HG03439 (cell line): ENCODE results near the gene PNMT.
A peak's percentile ranks its signal among the peaks of the same experiment; 100 is the strongest.

ENCODE experiments used
- ATAC-seq: cut with Tn5 transposase; IDR thresholded peaks from one replicate; pipeline ENCODE4 v1.9.1; 2021; ENCODE audit warnings: mild to moderate bottlenecking, moderate library complexity; ENCODE audit not compliant: unreplicated experiment

PNMT gene

DNA sequence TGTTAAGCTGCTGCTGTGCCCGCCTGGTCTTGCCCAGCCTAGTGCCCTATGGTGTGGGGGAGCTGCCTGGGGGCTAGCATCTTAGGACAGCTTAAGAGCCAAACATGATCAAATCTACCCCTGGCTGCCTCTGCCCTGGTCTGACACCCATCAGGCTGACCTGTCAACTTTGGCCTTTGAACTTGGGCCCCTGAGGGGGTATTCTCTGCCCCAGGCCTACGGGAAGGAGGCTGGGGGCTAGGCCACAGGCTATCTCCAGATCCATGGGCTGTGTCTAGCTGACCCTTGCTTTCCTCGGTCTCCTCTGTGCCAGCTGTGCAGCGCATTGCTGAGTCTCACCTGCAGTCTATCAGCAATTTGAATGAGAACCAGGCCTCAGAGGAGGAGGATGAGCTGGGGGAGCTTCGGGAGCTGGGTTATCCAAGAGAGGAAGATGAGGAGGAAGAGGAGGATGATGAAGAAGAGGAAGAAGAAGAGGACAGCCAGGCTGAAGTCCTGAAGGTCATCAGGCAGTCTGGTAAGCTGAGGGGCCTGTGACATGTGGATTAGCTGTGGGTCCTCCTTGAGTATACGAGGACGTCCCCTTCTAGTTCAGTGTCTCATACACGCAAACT lies 34.6 kb upstream of the PNMT start:
- ATAC-seq, result no peak

DNA sequence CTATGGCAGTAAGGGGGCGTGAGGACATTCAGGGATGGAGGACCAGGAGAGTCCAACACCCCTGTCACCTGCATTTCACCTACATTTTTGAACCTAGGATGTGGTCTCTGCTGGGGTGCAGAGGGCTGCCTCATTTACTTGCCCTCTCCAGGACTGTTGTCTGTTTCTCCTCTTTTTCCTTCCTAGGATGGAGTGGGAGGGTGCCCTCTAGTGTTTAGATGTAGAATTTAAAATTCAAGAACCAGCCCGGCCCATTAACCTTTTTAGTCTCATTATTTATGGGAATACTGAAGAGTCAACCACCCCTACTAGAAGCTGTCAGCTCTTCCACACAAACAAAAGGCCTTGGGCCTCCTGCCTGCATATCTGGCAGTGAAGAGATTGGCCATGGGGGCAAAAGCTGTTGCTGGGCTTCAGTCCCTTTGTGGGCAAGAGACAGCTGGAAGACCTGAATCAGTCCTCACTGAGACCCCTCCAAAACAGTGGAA lies 33.8 kb upstream of the PNMT start:
- ATAC-seq, result no peak

DNA sequence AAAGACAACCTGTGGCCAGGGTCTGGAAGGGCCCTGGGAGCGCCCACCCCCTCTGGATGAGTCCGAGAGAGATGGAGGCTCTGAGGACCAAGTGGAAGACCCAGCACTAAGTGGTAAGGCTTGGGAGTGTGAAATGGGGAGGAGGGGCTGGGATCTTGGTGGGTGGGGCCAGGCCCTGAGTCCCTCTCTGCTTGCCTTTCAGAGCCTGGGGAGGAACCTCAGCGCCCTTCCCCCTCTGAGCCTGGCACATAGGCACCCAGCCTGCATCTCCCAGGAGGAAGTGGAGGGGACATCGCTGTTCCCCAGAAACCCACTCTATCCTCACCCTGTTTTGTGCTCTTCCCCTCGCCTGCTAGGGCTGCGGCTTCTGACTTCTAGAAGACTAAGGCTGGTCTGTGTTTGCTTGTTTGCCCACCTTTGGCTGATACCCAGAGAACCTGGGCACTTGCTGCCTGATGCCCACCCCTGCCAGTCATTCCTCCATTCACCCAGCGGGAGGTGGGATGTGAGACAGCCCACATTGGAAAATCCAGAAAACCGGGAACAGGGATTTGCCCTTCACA lies 32.6 kb upstream of the PNMT start:
- ATAC-seq, result no peak

DNA sequence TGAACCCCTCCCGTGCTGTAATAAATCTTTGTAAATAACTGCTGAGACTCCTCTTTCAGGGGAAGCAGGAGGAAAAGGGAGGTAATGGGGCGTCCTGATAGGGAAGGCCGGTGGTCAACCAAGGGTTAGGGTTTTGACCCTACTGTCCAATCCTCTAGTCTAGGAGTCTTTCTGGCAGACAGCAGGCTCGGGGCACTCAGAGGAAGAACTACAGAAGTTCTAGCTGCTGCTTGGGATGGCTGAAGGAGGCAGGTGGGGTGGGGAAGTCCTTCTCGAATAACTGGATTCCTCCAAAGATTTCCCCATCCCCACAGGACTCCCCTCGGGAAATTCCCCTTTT lies 31.7 kb upstream of the PNMT start:
- ATAC-seq, result no peak

DNA sequence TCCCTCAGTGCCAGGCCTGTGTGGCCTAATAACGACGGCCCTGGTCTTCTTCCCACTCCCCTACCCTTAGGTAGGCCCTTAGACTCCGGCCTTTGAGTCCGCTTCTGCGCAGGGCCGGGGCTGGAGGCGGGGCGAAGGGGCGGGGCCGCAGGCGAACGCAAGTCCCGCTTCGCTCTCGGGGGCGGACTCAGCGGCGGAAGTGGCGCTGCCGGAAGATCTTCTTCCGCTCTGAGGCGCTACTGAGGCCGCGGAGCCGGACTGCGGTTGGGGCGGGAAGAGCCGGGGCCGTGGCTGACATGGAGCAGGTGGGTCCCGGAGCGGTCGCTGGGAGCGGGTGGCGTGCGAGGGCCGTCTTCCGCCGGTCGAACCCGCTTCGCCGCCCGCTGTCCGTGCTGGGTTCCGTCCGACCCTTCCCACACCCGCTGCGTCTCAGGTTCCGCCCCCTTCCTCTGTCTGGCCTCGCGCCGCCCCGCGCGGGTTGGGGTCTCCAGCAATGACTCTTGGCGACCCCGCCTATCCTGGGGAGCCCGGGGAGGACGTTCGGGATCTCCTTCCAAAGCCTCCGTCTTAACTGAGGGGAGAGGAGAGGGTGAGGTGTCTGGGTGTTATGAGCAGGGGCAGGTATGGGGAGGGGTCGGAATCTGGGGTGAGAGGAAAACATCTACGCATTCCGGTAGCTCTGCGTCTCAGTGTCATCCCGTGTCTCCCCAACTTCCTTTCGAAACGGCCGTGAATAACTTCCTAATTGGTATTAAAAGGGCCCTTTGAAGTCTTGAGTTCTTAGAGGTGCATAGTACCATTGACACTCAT lies 31.1 kb upstream of the PNMT start, which contains the start of gene STARD3:
STARD3 (plus strand) TSS at position 218 of the 810 bp plus-strand sequence. CDS start 16,388 bp downstream, outside the sequence.
- peak; percentile 67 for ATAC-seq

DNA sequence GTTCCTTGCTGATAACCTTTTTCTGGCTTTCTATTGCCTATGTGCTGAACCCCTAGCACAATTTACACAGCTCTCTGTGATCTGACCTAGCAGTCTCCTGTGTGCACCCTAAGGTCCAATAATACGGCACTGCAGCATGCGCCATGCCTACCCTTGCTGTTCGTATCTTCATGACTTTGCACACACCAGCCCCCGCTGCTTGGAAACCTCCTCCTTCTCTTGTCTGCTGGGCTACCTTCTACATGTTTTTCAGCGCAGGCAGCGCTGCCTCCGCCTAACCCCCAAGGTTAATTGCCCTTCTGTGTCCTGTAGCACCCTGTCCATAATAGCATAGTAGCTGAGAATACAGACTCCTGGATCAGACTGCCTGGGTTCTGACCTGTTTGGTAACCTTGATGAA lies 29.9 kb upstream of the PNMT start:
- ATAC-seq, result no peak

DNA sequence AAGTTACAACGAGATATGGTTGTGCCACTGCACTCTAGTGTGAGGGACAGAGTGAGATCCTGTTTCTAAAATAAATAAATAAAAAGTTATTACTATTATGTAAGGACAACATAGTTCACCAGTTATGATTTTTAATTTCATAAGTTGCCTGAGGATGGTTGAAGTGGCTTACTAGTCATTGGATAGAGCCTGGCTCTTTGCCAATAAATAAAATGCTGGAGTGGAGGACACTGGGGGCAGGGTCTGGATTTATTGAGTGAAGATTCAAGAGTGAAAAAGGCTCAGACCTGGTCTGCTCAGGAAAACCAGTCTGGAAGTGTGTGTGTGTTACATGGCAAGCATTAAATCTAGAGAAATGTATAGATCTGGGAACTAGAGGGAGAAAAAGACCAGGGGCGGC lies 29.2 kb upstream of the PNMT start:
- no peak for ATAC-seq

DNA sequence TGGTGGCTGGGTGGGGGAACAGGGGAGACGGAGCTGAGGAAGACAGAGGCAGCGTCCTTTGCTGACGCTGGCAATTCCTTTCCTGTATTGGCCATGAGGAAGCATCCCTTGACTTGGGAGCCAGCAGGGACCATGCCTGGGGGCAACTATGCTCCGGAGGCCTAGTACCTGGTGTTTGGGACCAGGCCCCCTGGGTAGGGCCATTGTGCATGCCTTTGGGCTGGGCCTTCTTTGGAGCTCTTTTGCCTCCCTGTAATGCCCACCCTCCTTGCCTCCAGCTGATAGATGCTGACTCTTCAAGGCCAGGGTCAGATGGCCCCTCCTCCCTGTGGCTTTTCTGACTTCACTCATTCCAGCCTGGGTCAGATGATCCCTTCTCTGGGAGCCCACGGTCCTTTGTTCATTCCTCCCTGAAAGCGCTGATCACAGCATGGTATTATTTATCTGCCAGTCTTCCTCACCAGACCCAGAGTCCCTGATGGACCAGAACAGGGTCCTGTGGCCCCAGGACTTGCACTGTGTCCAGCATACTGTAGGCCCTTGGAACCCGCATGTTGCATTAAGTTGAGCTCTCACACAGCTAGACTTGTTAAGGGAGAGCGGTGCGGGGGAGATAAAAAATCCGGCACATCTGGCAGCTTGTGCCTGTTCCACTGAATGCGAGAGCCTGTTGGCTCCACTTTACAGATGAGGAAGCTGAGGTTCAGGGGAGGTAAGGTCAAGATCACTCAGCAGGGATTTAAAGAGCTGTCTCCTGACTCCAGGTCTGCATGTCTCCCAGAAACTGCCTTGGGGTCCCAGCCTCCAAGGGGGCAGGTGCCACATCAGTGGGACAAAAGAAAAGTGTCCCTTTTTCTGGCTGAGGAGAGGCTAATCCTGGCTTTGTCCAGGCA lies 28.4 kb upstream of the PNMT start:
- no peak for ATAC-seq

DNA sequence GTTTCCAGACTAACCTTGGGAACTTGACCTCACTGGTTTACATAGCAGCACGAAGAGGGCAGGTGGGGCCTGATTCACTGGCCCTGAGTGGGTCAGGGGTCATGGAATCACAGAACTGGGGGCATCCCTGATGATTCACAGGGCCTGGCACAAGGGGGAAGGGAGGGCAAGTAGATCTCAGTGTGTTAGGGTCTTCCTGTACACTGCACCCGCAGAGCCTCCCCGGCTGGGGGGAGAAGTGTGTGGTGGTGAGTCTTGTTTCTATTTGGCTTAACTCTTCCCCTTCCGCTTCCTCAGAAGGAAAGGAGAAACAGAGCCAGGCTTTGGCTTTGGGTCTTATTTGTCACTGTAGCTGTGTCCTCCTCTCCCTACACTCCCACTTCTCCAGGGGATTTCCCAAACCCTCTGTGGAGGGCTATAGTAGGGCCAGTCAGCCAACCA lies 27.6 kb upstream of the PNMT start:
- no peak for ATAC-seq

DNA sequence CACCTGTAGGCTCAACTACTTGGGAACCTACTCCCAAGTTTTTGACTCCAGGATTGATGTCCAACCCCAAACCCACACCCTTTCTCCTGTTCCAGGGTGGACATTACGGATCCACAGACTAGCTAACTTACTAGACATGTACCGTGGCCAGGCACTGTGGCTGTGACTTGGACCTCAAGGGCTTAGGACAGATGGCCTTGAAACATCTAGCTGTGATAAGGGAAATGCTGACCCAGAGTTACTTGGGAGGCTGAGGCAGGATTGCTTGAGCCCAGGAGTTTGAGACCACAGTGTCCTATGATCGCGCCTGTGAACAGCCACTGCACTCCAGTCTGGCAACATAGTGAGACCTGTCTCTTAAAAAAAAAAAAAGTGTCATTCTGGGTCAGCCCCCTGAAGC lies 27.2 kb upstream of the PNMT start:
- ATAC-seq, result no peak

DNA sequence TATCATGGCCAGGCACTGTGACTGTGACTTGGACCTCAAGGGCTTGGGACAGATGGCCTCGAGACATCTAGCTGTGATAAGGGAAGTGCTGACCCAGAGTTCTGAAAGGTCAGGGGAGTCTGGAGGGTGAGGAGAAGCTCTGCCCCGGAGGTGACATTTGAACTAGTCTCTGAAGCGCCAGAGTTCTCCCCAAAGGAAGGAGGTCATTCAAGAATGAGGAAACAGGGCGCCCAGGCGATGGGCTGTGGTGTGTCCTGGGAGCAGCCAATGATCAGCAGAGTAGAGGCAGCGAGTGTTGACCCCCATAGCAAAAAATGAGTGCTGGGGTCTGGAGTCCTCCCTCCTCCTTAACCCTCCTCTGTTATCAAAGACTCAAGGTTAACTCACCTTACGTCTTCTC lies 26.4 kb upstream of the PNMT start:
- no peak for ATAC-seq

DNA sequence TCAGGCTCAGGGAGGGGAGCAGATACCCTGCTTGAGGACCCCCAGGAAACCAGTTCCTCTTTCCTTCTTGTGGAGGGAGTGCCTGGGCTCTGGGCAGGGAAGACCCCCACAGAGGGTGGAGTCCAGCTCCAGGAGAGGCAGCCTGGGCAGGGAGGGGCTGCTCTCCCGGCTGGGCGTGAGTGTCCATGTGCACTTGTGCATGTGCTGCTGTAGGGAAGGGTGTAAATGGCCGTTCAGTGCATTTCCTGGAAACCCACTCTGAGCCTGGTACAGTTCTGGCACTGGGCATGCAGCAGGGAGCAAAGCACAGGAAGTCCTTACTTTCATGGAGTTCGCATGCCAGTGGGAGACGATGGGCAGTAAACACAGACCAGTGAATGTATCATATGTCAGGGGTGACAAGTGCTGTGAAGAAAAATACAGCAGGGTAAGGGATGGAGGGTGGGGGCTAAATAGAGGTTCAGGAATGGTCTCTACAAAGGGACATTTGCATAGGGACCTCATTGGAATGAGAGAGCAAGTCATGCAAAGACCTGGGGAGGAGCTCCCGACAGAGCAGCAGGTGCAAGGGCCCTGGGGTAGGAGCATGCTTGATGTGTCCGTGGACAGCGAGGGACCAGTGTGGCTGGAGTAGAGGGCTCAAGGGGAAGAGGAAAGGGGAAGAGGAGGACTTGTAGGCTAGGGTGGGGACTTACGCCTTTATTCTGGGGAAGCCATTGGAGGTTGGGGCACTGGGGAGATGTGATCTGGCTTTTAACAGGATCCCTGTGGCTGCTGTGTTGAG lies 25.8 kb upstream of the PNMT start:
- ATAC-seq, result no peak

DNA sequence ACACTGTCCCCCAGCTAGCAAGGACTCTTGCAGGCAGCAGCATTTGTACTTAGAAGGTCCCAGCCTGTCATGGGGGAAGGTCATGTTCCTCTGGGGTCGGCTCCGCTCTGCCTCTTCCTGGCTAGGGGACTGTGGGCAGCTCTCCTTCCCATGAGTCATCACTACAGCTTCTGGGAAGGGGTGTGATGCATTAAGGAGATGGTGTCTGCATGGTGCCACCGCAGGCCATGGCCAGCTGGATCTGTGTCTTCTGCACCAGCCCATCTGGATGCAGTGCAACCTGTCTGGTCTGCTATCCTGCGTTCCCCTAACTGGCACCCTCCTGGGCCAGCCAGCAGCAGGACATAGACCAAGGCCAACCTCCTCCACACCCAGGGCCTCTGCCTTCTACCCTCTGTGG lies 25.0 kb upstream of the PNMT start:
- no peak for ATAC-seq

DNA sequence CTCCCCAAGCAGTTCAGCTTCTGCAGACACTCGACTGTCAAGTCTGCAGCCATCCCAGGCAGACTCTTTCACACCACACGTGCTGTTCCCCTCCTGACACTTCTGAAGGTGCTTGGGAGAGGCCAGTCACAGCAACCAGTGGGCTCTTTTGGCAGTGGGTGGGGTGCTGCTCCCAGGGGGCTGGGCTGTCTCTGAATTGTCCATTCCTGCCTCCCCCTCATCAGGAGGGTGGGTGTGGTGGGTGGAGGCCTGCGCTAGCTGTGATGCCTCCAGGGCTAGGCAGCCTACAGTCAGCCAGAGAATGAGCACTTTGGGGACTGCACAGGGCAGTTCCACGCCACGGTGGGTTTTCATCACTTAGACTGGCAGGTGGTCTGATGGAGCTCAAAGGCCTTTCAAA lies 21.0 kb upstream of the PNMT start:
- no peak for ATAC-seq

DNA sequence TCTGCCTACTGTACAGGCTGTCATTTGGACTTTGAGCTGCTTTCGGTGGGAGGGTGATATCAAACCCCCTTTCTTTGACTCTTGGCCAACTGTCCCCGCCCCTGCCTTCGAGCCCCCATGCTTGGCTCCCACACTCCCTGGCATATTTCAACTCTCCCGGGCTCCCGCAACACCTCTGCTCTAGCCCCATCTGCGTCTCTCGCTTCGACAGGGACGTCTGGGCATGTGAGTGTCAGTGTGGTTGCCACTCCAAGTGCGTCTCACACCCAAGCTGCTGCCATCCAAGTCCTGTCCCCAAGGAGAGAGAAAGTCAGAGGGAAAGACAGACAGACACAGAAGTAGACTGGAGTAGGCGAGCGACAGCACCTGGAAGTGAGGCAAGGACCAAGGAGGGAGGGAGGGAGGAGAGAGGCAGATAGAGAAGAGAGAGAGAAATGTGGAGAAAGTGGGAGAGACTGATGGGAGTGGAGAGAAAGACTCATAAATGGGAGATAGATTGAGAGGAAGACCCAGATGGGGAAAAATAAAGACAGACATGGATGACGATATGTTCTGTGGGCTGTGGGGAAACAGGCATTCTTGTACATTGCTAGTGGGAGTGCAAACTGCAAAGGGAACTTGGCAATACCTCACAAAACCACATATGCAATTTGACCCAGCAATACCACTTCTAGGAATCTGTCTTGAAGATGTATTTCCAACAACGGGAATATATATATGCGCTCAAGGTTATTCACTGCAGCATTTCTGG lies 19.5 kb upstream of the PNMT start:
- ATAC-seq, result no peak

DNA sequence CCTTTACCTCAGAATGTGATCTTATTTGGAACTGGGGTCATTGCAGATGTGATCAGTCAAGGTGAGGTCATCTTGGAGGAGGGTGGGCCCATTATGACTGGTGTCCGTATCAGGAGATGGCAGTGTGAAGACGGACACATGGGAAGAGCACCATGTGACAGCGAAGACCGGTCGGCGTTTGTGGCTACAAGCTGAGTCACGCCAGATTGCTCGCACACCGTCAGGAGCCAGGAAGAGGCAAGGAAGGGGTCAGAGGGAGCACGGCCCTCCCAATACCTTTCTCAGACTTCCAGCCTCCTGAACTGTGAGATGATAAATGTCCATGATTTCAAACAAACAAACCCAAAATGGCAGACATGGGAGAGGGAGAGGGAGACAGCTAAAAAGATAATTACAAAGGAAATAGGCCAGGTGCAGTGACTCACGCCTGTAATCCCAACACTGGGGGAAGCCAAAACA lies 18.1 kb upstream of the PNMT start:
- no peak for ATAC-seq

DNA sequence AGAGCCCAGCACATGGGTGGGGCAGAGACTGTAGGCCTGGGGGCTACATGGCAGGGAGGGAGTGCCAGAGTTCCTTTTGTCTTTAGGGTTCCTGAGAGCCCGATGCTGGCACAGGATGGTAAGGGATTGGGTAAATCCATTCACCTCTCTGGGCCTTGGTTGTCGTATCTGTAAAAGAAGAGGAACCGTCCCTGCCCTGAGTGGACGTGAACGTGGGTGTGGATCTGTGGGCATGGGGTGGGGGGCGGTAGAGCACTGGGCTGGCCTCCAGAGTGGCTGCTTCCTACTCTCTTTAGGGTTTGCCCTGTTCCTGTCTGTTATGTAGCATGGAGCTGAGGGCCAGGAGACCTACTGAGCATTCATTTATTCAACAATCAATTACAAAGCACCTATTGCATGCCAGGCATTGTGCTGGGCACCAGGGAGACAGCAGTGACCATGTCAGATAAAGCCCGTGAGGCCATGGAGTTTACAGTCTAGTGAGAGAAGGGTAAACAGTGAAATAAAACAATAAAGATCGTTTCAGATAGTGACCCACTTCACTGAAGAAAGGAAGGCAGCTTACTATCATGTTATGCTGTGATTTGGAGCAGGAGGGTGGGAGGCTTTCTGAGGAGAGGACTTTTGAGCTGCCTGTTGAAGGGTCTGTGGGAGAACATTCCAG lies 16.2 kb upstream of the PNMT start:
- no peak for ATAC-seq

DNA sequence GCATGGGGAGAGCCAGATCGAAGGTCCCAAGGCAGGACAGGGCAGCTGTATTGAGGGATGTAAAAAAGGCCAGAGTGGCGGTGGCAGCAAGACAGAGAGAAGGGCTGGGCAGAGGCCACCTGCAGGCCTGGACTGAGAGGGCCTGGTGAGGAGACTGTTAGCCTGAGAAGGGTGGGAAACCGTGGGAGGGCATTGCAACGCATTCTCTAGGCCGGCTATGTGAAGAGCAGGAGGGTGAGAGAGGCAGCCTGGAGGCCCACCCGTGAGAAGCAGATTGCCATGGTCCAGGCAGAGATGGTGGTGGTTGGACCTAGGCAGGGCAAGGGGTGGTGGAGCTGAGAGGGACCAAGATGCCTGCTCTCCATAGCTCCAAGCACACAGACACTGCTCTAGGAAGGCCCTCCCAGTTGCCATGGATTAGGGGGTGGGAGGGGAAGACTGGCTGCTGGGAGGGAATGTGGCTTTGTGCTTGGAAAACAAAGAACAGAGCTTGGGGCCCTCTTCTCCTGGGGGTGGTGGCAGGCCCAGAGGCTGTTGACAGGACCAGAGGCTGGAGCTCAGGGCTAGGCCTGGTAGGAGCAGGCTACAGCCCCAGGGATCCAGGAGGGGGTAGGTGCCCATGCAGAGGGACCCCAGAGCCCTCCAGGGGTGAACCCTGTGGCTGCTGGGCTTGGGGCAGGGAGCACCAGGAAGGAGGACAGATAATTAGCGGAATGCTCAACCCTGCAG lies 15.5 kb upstream of the PNMT start:
- no peak for ATAC-seq

DNA sequence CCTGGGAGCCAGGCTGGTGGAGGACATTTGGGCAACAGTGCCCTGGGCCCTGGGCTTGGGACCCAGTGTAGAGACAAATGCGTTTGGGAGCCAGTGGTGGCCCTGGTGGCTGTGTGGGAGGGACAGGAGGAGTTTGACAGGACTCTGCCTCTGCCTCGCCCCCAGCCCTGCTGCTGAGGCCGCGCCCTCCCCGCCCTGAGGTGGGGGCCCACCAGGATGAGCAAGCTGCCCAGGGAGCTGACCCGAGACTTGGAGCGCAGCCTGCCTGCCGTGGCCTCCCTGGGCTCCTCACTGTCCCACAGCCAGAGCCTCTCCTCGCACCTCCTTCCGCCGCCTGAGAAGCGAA lies 15.0 kb upstream of the PNMT start:
- ATAC-seq, result no peak
